HepG2 (cell line): ENCODE results near the gene SPTBN2. TPM values are rescaled to one million over a fixed set of nuclear protein-coding genes. Genes with fewer than 3 reads are reported as not detected.

Experiments
- AHR ChIP-seq: IDR thresholded peaks from 2 replicates; pipeline ENCODE4 v1.6.1; 2018; ENCODE audit warnings: missing genetic modification reagents, missing compliant biosample characterization
- ASH2L ChIP-seq: fragments of 300-600, 200-600 bp; sonication (generic); IDR thresholded peaks from 2 replicates; pipeline ENCODE4 v1.7.0; 2017; ENCODE audit warnings: low read depth, mild to moderate bottlenecking, moderate library complexity, mixed read lengths, low read length; ENCODE audit not compliant: insufficient read length
- CBX1 ChIP-seq: IDR thresholded peaks from one replicate; pipeline ENCODE4 v1.6.1; 2016; ENCODE audit warnings: antibody characterized with exemption, low read depth
- MAZ ChIP-seq, 2 experiments: sonication (generic) in 1 of 2; formaldehyde crosslinking in 1 of 2; IDR thresholded peaks; 2 replicates each; pipeline versions ENCODE4 v1.5.0 to v1.6.1; 2012 to 2020; ENCODE audit warnings: low read depth in 2 of 2, mild to moderate bottlenecking in 2 of 2, borderline replicate concordance in 1 of 2, improper control_type of control experiment in 1 of 2, low read length in 1 of 2, missing genetic modification reagents in 1 of 2, moderate library complexity in 1 of 2
- MYNN ChIP-seq: sonication (generic); formaldehyde crosslinking; IDR thresholded peaks from 2 replicates; pipeline ENCODE4 v1.4.0; 2020; ENCODE audit warnings: mild to moderate bottlenecking, low read depth, missing genetic modification reagents
- PHF21A ChIP-seq: sonication (generic); formaldehyde crosslinking; IDR thresholded peaks from 2 replicates; pipeline ENCODE4 v1.5.0; 2020; ENCODE audit warnings: mild to moderate bottlenecking, missing genetic modification reagents
- RFX1 ChIP-seq: fragments of 450-650 bp; IDR thresholded peaks from 2 replicates; pipeline ENCODE4 v1.6.1; 2017
- SNAPC2 ChIP-seq: sonication (generic); formaldehyde crosslinking; IDR thresholded peaks from 2 replicates; pipeline ENCODE4 v1.8.1; 2022; ENCODE audit warnings: mild to moderate bottlenecking, missing genetic modification reagents
- SRSF1 ChIP-seq: fragments of 200-400 bp; formaldehyde crosslinking; optimal IDR thresholded peaks from 2 replicates; pipeline ENCODE3; 2017; ENCODE audit warnings: mild to moderate bottlenecking, low read depth, low read length, moderate library complexity
- TAF1 ChIP-seq: sonication (generic); formaldehyde crosslinking; IDR thresholded peaks from 2 replicates; pipeline ENCODE4 v1.4.0; 2020; ENCODE audit warnings: missing genetic modification reagents
- TCF12 ChIP-seq, 2 experiments: fragments of 450-650 bp in 1 of 2; sonication (generic) in 1 of 2; formaldehyde crosslinking in 1 of 2; IDR thresholded peaks; 2 replicates each; pipeline versions ENCODE4 v1.6.1 to v1.8.0; 2017 to 2022; ENCODE audit warnings: antibody characterized with exemption in 1 of 2, mild to moderate bottlenecking in 1 of 2, missing genetic modification reagents in 1 of 2, moderate library complexity in 1 of 2
- TCF7 ChIP-seq: sonication (generic); IDR thresholded peaks from 2 replicates; pipeline ENCODE4 v1.6.1; 2016; ENCODE audit warnings: antibody characterized with exemption, low read depth
- TOE1 ChIP-seq: sonication (generic); formaldehyde crosslinking; IDR thresholded peaks from 2 replicates; pipeline ENCODE4 v1.4.0; 2020; ENCODE audit warnings: mild to moderate bottlenecking, missing genetic modification reagents
- ZBTB3 ChIP-seq: sonication (generic); formaldehyde crosslinking; IDR thresholded peaks from 2 replicates; pipeline ENCODE4 v1.4.0; 2020; ENCODE audit warnings: low read depth, mild to moderate bottlenecking, moderate library complexity, missing genetic modification reagents, borderline replicate concordance
- ZFP36 ChIP-seq: fragments of 150-350 bp; IDR thresholded peaks from 2 replicates; pipeline ENCODE4 v1.6.1; 2018; ENCODE audit warnings: borderline replicate concordance, low read length, low read depth; ENCODE audit not compliant: partially characterized antibody
- ZNF10 ChIP-seq: sonication (generic); formaldehyde crosslinking; IDR thresholded peaks from 2 replicates; pipeline ENCODE4 v1.4.0; 2020; ENCODE audit warnings: mild to moderate bottlenecking, low read depth, missing genetic modification reagents, borderline replicate concordance
- ZNF205 ChIP-seq: IDR thresholded peaks from 2 replicates; pipeline ENCODE4 v1.6.1; 2018; ENCODE audit warnings: missing biosample characterization, missing genetic modification reagents
- ZNF3 ChIP-seq: IDR thresholded peaks from 2 replicates; pipeline ENCODE4 v1.7.0; 2017; ENCODE audit warnings: inconsistent platforms
- ZNF33A ChIP-seq: sonication (generic); formaldehyde crosslinking; IDR thresholded peaks from 2 replicates; pipeline ENCODE4 v1.5.1; 2020; ENCODE audit warnings: missing genetic modification reagents, mild to moderate bottlenecking, moderate library complexity, borderline replicate concordance
- ZNF382 ChIP-seq: sonication (generic); formaldehyde crosslinking; IDR thresholded peaks from 2 replicates; pipeline ENCODE4 v1.5.0; 2020; ENCODE audit warnings: missing genetic modification reagents, mild to moderate bottlenecking, borderline replicate concordance
- ZNF598 ChIP-seq: sonication (generic); formaldehyde crosslinking; IDR thresholded peaks from 2 replicates; pipeline ENCODE4 v1.5.1; 2020; ENCODE audit warnings: mild to moderate bottlenecking, missing genetic modification reagents, borderline replicate concordance
- ZNF687 ChIP-seq: sonication (generic); formaldehyde crosslinking; IDR thresholded peaks from 2 replicates; pipeline ENCODE4 v1.5.1; 2020; ENCODE audit warnings: mild to moderate bottlenecking, missing genetic modification reagents, moderate library complexity
- ZNF747 ChIP-seq: sonication (generic); formaldehyde crosslinking; IDR thresholded peaks from 2 replicates; pipeline ENCODE4 v1.8.1; 2023; ENCODE audit warnings: missing genetic modification reagents, mild to moderate bottlenecking, borderline replicate concordance
- ZNF761 ChIP-seq: sonication (generic); formaldehyde crosslinking; conservative IDR thresholded peaks from 2 replicates; pipeline ENCODE4 v1.4.0; 2020; ENCODE audit warnings: mild to moderate bottlenecking, missing genetic modification reagents
- ZNF788 ChIP-seq: sonication (generic); formaldehyde crosslinking; IDR thresholded peaks from 2 replicates; pipeline ENCODE4 v1.5.0; 2020; ENCODE audit warnings: mild to moderate bottlenecking, missing genetic modification reagents, borderline replicate concordance
- ZSCAN25 ChIP-seq: sonication (generic); formaldehyde crosslinking; IDR thresholded peaks from 2 replicates; pipeline ENCODE4 v1.8.0; 2022; ENCODE audit warnings: mild to moderate bottlenecking, missing genetic modification reagents
- polyA plus RNA-seq, 8 experiments: library from polyadenylated mRNA; depleted of rRNA in 3 of 8; stranded (reverse) in 7 of 8; unstranded in 1 of 8; fragments of >200 nt; fragmentation: Illumina TruSeq in 4 of 8; extraction: Trizol in 4 of 8; gene quantifications; 2 replicates each; pipeline versions ENCODE4 v1.2.1 to v1.2.3, GENCODE V29; 2011 to 2016; ENCODE audit warnings: low read depth in 4 of 8, missing spikeins in 1 of 8, mixed read lengths in 1 of 8; ENCODE audit not compliant: insufficient read depth in 1 of 8
- total RNA-seq, 5 experiments: library from RNA; depleted of rRNA; stranded (reverse); fragments of >200 nt; fragmentation: Illumina TruSeq; extraction: Trizol; gene quantifications; 2 replicates each; pipeline ENCODE4 v1.2.3, GENCODE V29; 2016; ENCODE audit warnings: low read depth in 1 of 5

The SPTBN2 gene
- total and polyA plus RNA-seq, 2 of the 13 experiments (the other 11 are each of a cell fraction or from before 2014, with no cell fraction given) = 0.65 to 4.0 TPM

GRCh38 chr11:66727282-66728037, 1.6 kb downstream of the SPTBN2 start (continued):
- no peak for TF ChIP-seq ZNF33A (CRISPR knock-in tag)
- peak; percentile 86 for TF ChIP-seq ZNF687
- TF ChIP-seq ZNF10 = no peak
- TF ChIP-seq ZNF598 = no peak
- TF ChIP-seq TOE1 = no peak
- no peak for TF ChIP-seq TCF7
- TF ChIP-seq ZNF205 (CRISPR knock-in tag) = no peak
- no peak for TF ChIP-seq CBX1
- TF ChIP-seq SNAPC2 = no peak
- TF ChIP-seq ZNF761 (CRISPR knock-in tag) = no peak
- TF ChIP-seq ZSCAN25 (CRISPR knock-in tag) = no peak
- TF ChIP-seq ZBTB3 (CRISPR knock-in tag) = no peak
- TF ChIP-seq ZNF747 (CRISPR knock-in tag) = no peak
- TF ChIP-seq PHF21A = peak; percentile 36; the same call in 1 of the 2 replicates
- no peak for TF ChIP-seq SRSF1
- TF ChIP-seq TAF1 (CRISPR knock-in tag) = no peak
- TF ChIP-seq ZNF3 (CRISPR knock-in tag) = no peak
- no peak for TF ChIP-seq ZNF382 (CRISPR knock-in tag)
- TF ChIP-seq MYNN (CRISPR knock-in tag) = no peak
- no peak for TF ChIP-seq AHR (CRISPR knock-in tag)
- TF ChIP-seq MAZ (IDR thresholded peaks at IDR 0.05; ENCODE audit: borderline replicate concordance, low read depth, low read length) = no peak
- no peak for TF ChIP-seq MAZ (CRISPR knock-in tag; IDR thresholded peaks at IDR 0.05; ENCODE audit: low read depth)
- TF ChIP-seq TCF12 (IDR thresholded peaks at IDR 0.05) = no peak
- no peak for TF ChIP-seq TCF12 (CRISPR knock-in tag; IDR thresholded peaks at IDR 0.05)
- no peak for TF ChIP-seq ASH2L
- no peak for TF ChIP-seq ZFP36
- TF ChIP-seq RFX1 = no peak
- 0 out of 2 replicates have a peak, but pooled peaks have one; percentile 31 for TF ChIP-seq ZNF788 (CRISPR knock-in tag)
